Suppressor macrophage (primary cell): ENCODE results near the gene AJAP1.

Experiments used
- DNase-seq, 4 experiments: peaks; one replicate each; pipeline ENCODE4 v3.0.0-alpha.2; 2020 to 2022

The AJAP1 gene

DNA sequence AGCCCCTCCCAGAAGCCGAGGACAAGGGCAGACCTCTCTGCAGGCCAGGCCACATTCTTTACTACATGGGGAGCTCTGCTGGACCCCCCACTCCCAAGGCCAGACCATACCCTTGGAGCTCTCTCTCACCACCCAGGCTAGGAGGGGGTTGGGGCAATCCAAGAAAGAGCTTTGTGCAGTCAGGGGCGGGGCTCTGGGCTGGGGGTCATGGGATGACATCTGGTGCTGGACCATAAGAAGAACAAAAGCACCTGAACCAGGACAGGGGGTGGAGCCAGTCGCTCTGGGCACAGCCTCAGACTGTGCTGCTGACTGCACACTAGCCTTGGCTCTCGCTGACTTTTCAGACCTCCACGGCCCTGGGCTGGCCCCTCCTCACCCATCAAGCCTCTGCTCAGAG, 23.1 kb upstream of the AJAP1 start:
- no peak for DNase-seq

DNA sequence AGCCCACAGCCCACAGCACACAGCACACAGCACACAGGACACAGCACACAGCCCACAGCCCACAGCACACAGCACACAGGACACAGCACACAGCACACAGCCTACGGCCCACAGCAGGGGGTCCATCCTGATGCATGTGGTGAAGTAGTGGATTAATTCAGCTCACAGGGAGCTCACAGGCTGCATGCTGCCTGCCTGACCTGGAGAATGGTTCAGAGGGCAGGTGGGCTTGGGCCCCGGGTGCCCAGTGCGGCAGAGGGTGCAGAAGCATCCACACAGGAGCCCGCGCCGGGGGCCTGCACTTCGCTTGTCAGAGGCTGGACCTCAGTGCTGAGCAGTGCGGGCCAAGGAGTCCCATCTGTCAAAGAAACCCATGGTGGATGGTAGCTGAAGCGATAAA, 21.1 kb upstream of the AJAP1 start:
- no peak for DNase-seq

GRCh38 chr1:4634156-4634792, 20.1 kb upstream of the AJAP1 start:
- no peak for DNase-seq

GRCh38 chr1:4634793-4635406, 19.5 kb upstream of the AJAP1 start:
- DNase-seq, result no peak

- DNase-seq, result no peak
Measured at GRCh38 chr1:4636186-4636585, 18.2 kb upstream of the AJAP1 start.

DNA sequence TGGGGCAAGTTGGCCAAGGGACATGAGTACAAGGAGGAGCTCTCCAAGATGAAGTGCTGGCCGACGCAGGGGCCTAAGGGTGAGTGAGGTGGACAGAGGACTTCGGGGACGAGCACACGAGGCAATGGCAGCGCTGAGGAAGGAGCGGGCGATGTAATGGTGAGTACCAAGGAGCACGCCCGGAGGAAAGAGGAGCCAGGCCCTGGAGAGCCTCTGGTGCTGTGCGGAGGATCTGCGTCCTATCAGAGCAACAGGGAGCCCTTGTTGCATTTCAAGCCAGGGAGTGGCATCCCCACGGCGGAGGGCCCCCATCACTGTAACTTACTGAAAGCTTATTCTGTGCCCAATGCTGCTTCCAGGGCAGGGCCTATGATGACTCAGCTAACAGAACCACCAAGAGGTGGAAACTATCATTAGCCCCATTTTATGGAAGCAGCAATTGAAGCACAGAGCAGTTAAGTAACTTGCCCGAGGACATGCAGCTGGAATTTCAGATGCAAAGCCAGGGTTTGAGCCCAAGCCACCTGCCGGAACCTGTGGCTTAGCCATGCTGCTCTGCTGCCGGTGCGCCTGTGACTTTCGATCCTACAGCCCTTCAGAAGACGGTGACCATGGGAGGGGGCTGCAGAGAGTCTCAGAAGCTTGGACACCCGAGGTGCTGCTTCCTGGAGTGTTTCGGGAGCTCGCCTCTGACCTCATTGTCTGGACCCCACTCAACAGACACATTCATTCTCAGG, 17.6 kb upstream of the AJAP1 start:
- no peak for DNase-seq

GRCh38 chr1:4637616-4638344, 16.6 kb upstream of the AJAP1 start:
- DNase-seq, result peak in 1 of 4 experiments; percentile 15

GRCh38 chr1:4638345-4638729, 16.1 kb upstream of the AJAP1 start:
- peak; percentile 60 to 81 (median 74) for DNase-seq

DNA sequence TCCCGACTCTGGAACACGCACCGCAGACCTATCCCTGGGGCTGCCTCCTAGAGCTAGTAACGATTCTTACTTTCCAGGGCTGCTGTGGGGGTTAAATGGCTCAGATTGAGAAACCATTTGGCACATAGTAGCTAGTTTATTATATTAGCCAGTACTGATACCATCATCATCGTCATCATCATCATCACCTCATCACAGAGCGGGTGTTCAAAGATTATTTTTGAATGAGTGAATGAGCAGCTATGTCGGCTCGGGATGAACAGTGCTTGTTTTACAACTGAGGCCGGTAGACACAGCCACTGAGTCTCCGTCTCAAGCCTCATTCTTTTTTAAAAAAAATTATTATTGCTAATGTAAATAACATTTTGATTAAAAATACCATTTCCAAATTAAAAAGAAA, 13.5 kb upstream of the AJAP1 start:
- no peak for DNase-seq

- no peak for DNase-seq
Measured at GRCh38 chr1:4647391-4647790, 7.0 kb upstream of the AJAP1 start.

DNA sequence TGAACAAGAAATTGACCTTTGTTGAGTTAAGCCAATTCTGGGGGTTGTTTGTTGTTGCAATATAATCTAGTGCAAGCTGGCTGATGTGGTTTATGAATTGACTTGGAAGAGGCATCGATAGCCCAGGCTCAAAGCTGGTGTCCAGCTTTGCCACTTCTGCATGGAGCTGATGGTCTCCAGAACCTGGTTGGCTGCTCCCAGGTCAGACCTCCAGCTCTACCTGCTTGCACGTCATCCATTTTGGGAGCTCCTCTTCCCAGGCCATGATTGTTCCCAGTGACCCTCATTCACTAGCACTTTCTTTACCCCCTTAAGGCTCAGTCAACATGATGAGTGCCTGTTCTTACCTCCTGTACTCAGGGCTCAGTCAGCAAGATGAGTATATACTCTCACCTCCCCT, 5.8 kb upstream of the AJAP1 start:
- no peak for DNase-seq

DNA sequence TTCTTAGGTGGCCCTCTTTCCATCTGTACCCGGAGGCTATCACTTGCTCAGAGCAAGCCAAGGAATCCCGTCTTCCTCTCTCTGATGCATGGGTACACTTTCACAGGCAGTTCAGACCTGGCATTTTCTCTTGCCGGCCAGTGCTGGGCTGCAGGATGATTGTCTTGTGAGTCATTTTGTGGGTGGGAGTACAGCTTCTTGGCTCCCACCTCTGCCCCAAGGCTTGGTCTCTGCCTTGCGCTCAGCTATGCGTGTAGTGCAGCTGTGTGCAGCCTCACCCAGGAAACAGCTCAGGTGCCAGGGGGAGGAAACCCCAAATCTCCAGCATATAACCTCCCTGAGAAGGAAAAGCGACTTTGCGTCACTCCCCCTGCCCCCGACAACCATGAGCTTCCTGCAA, 3.9 kb upstream of the AJAP1 start:
- DNase-seq, result no peak

GRCh38 chr1:4650981-4651380, 3.4 kb upstream of the AJAP1 start:
- DNase-seq, result no peak

DNA sequence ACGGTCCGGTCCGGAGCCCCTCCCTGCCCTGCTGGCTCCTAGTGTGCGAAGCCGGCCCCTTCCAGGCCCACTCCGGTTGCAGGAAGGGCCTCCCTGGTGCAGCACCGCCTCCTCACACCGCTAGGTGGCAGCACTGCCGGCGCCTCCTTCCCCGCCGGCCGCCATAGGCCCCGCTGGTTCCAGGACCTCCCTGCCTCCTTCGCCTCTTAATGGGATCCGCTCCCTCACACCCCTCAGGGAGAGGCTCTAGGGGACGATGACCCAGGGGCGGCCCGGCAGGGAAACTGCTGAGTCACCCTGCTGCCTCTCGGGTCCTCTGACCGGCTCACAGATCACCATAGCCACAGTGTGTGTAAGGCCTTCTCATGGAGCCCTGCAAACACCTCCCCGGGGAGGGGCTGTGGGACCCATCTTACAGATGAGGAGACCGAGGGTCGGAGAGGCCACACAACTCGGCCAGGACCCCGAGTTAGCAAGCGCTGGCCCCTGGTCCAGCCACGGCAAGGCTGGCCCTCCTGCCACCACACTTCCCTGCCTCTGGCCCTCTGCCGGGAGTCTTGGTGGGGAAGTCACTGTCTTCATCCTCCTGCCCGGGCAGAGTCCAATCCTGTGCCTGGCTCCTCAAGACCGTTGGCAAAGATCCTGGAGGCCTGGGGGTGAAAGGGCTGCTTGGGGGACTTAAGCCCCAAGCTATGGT, 1.6 kb upstream of the AJAP1 start:
- peak; percentile 54 to 79 (median 68) for DNase-seq

DNA sequence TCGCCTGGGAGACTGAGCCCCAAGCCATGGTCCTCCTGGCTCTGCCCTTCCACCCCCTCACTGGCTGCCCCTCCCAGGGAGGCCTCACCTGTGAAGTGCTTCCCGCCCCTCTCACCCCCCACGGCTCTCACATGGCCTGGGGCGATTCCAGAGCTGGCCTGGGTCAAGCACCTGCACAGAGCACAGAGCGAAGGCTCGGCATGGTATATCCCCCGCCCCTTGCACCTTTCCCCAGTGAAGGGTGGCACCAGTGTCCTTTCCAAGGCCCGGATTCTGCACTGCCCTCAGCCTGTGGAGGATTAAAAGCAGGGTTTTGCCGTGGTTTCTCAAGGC, 1.1 kb upstream of the AJAP1 start:
- no peak for DNase-seq

- DNase-seq, result no peak
Measured at GRCh38 chr1:4654764-4655673, 610 bp downstream of the AJAP1 start.

DNA sequence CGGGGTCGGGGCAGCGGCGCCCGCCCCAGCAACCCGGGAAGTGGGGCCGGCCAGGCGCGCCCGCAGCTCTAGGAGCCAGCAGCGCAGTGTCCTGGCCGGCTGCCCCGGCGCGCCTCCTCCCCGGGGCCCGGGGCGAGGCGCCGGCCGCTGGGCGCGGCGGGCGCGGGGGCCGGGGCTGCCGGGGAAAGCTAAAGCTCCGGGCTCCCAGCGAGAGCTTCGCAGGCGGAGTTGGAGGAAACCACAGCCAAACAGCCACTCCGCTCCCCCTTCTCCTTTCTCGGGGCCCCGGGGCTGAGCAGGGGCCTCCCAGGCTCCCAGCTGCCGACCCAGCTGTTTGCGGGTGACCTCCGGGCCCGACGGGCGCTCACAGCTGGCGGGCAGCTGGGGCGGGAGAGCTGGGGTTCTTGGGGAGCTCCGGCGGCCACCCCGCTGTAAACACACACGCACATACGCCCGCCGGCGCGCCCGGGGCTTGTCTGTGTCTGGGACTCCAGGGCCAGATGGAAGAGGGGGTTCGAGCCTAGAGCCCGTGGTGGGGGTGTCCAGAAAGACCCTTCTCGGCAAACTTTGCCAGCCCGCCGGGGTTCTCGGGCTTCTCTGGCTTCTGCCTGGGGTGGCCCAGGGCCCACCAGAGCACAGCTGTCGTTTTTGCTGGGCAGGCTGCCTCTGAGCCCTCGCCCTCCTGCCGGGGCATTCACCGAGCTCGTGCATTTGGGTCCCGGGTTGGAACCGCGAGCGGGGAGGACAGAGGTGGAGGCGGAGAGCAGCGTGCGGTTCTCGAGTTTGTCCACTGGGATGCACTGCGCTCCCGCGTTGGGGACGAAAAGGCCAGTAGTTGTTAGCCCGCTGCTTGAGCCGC, 1.5 kb downstream of the AJAP1 start:
- DNase-seq, result peak; percentile 2 to 50 (median 12)

GRCh38 chr1:4656533-4657140, 2.2 kb downstream of the AJAP1 start:
- DNase-seq, result no peak

DNA sequence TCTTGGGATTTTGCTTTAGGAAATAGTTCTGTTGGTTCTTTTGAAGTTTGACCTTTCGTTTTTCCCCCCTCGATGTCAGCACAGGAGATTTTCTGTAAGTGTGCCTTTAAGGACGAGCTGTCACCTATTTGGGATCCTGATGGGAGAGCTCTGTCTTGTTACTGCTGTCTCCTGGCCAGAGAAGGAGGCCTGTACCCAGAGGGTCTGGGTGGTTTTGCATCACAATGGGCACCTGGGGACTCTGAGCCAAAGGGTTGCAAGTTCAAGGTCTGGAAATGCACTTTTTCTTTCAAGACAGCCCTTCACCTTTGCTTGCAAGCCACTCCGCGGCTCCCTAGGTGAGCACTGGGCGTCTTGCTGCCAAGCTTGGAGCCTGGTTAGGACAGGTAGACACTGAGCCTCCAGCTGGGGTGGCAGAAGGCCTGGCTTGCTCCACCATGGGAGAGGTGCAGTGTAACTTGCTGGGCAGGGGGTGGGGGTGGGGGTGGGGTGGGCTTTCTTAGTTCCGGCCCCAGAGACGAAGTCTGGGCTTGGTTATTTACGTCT, 2.9 kb downstream of the AJAP1 start:
- DNase-seq, result no peak

DNA sequence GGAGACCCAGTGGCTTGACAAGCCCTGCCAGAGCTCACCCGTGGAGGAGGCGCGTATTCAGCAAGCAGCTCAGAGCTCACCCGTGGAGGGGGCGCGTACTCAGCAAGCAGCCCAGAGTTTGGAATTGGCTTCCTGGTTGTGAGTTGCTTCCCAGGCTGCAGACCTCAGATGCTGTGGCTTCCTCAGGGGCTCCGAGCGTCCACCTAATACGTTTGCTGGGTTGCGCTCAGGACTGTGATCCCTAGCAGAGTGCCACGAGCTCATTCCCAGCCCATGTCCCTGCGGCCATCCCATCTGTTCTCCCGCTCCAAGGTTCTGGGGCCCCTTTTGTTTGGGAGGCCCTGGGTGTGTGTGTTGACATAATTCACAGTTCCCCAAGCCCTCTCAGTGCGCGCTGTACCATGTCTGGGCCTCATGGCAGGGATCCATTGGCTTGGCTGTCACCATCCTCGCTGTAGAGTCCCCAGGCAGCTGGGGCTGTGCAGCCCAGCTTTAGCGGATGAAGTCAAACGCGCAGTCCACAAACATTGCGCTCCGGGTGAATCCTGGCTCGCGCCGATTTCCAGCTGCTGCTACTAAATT, 3.6 kb downstream of the AJAP1 start:
- DNase-seq, result no peak
